GM12872 (cell line): ENCODE measurements around the gene STK38L.

Experiments used
- TF ChIP-seq, protein P1 (sequence below): IDR thresholded peaks from 3 replicates; pipeline ENCODE4 v1.5.1; 2011; ENCODE audit warnings: low read depth, mild to moderate bottlenecking, low read length, moderate library complexity; ENCODE audit not compliant: insufficient read depth

The STK38L gene

DNA sequence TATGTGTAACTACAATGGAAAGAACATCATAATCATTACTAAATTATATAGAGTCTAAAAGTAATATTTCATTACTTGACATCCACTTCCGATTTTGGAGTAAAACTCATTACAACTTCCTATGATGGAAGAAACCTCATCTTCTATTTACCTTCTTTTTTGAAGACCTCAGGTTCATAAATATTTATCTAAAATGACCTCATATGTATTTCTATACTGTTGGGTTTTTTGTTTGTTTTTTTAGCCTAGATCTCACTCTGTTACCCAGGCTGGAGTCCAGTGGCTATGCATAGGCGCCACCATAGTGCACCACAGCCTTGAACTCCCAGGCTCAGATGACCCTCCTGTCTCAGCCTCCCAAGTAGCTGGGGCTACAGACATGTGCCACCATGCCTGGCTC is 48.6 kb downstream of the STK38L start:
- TF ChIP-seq, protein P1, sequence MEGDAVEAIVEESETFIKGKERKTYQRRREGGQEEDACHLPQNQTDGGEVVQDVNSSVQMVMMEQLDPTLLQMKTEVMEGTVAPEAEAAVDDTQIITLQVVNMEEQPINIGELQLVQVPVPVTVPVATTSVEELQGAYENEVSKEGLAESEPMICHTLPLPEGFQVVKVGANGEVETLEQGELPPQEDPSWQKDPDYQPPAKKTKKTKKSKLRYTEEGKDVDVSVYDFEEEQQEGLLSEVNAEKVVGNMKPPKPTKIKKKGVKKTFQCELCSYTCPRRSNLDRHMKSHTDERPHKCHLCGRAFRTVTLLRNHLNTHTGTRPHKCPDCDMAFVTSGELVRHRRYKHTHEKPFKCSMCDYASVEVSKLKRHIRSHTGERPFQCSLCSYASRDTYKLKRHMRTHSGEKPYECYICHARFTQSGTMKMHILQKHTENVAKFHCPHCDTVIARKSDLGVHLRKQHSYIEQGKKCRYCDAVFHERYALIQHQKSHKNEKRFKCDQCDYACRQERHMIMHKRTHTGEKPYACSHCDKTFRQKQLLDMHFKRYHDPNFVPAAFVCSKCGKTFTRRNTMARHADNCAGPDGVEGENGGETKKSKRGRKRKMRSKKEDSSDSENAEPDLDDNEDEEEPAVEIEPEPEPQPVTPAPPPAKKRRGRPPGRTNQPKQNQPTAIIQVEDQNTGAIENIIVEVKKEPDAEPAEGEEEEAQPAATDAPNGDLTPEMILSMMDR: no peak

DNA sequence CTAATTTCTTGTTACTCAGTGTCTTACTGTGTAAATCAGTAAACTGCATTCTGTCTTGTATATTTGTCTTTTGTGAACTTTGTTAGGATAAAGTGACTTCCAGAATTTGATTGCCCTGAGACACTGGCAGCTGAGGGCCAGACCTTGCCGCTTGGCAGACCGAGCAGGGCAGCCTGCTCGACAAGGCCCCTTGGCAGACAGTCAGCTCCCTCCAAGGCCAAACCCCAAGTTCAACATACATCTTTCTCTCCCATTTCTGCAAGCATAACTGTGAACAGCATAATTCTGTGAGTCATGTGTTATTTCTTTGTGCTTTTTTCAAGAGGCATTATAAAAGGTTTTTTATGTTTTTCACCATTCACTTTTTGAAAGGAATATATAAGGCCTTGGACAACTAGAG is 49.4 kb downstream of the STK38L start:
- TF ChIP-seq, protein P1: no peak

DNA sequence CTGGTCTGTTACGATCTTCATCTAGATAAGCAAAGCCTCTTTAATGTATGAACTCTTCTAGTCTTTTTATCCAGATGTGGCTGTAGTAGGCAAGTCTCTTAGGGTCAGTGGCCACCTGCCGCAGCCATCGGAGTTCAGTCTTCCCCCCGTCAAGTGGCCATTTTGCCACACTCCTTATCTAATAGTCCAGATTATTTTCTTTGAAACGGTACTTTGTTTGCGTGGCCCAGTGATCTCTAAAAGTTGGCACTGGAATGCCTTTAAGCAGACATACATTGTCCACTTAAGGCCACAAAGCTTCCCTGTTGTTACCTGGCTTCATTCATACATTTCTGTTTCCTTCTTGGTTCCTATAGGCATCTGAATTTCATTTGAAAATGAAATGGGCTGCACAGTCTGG is 52.6 kb downstream of the STK38L start:
- TF ChIP-seq, protein P1: no peak

DNA sequence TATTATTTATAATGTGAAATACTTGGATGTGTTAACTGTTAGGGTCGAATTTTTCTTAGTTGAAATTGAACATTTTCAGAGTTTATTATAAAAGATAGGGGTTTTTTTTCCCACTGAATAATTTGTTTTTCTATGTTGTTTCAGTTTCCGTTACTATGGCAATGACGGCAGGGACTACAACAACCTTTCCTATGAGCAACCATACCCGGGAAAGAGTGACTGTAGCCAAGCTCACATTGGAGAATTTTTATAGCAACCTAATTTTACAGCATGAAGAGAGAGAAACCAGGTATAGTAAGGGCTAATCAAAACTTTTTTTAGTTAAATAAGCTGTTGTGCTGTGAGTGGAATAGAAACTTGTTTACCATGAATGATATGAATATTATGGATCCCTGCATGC is 53.5 kb downstream of the STK38L start:
- TF ChIP-seq, protein P1: no peak

DNA sequence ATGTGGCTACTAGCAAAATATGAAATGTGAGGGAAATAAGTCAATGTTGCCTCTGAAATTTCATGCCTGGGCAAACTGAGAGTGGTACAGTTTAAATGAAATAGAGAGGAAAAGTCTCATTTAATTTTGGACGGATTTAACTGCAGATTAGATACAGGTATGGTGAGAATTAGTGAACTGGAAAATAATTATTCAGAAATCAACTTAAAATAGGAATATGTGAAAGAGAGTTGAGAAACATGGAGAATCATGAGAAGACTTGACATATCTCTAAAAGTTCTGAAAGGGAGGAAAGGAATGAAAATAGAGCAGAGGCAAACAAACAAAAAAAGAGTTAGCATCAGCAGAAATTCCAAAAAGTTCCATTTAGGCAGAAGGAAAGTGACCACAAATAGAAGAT is 55.0 kb downstream of the STK38L start:
- TF ChIP-seq, protein P1: no peak

DNA sequence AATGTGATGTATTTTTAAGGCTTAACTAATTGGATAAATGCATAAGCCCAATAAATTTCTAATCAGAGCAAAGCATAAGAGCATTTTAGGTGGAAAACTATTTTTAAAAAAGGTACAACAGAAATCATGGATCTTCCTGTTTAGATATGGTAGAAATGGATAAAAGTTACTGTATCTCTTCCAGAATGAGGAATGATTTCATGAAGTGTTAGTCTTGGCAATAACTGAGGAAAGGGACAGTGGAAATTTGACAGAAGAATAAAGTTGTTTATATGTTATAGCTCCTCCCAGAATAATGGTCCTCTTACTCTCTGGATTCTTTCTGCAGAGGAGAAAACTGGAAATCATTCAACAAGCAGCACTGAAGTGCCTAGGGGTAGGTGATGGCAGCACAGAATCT is 56.1 kb downstream of the STK38L start:
- TF ChIP-seq, protein P1: no peak

DNA sequence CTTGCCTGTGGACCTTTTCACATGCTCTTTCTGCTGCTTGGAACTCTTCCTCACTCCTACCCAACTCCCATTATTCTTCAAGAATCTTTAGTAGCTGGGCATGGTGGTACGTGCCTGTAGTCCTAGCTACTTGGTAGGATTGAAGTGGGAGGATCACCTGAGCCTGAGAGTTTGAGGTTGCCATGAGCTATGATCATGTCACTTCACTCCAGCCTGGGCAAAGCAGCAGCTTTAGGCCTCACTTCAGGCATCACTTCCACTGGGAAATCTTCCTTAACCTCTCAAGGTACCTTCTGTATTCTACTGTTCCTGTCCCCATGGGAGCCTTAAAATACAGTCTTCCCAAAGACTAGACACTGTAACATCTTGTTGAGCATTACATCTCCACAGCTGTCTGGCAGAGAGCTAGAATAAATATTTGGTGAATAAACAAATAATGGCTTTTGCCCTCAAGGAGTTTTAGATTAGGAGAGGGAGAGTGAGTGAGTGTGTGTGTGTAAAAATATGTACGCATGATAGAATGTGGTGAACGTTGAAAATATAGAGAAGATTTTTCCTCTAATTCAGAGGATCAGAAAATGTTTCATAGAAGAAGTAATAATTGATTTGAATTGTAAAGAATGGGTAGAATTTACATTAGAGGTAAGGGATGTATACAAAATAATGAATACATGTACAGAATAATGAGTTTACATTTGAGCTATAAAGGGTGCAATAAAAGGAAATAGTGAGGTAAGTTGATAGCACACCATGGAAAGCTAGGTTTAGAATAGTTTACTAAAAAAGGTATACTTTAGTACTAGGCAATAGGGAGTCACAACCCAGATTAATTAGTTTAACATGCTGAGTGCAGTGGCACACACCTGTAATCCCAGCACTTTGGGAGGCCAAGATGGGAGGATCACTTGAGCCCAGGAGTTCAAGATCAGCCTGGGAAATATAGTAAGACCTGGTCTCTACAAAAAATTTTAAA is 59.3 kb downstream of the STK38L start:
- TF ChIP-seq, protein P1: no peak
